Activated T-helper 1 cell treated with Interleukin-2 at 50 U/mL for 16 hours (primary cell): Measurements from ENCODE around the gene BRMS1L.
"Not testable (repeated sequence)": the region's sequence is repeated elsewhere in the genome, so short reads cannot be mapped to it uniquely, and the experiment has no call there.

Experiments used
- DNase-seq: peaks from one replicate; pipeline ENCODE4 v3.0.0-alpha.2; 2020; ENCODE audit warnings: low read depth

The BRMS1L gene, protein sequence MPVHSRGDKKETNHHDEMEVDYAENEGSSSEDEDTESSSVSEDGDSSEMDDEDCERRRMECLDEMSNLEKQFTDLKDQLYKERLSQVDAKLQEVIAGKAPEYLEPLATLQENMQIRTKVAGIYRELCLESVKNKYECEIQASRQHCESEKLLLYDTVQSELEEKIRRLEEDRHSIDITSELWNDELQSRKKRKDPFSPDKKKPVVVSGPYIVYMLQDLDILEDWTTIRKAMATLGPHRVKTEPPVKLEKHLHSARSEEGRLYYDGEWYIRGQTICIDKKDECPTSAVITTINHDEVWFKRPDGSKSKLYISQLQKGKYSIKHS

DNA sequence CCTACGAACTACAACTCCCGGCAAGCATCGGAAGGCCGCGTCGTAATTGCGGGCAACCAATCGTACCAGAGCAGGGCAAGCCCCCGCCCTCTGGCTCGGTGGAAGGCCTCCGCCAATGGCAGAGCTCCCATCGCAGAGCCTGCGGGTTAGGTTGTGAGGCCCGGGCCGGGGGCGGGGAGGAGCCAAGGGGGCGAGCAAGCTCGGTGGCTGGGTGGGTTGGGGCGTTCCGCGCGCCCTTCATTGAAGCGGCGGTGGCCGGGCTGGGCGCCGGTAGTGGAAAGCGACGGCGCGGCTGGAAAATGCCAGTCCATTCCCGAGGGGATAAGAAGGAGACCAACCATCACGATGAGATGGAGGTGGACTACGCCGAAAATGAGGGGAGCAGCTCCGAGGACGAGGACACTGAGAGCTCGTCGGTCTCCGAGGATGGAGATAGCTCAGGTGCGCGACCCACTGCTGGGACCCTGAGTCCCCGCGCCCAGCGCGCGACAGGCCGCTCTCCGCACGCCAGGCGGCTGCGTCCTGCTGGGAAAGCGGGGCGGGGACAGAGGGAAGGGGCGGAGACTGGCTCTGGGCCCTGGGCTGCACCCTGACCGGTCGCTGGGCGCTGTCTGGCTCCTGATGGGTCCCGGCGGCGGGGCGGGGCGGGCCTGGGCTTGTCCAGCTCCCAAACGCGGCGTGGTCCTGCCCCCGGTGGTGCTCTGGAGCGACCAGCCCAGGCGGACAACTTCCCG lies at the start of gene BRMS1L:
Gene BRMS1L (plus strand): TSS at position 121 of the 734 bp plus-strand sequence. CDS start 179 bp downstream, at position 300.
- DNase-seq, result peak; percentile 93

DNA sequence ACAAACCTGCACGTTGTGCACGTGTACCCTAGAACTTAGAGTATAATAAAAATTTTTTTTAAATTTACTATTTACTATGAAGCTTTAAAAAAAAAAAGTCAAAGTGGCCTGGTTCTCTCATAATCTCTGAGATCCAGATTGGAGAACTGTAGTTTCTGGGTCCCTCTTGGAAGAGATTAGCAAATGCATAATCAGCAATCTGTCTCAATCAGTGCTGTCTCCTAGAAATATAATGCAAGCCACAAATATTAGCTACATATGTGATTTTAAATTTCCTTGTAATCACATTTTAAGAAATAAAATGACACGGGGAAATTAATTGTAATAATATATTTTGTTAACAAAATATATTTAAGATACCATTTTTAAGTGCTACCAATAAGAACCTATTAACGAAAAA lies 49.3 kb upstream of the BRMS1L start:
- no peak for DNase-seq

DNA sequence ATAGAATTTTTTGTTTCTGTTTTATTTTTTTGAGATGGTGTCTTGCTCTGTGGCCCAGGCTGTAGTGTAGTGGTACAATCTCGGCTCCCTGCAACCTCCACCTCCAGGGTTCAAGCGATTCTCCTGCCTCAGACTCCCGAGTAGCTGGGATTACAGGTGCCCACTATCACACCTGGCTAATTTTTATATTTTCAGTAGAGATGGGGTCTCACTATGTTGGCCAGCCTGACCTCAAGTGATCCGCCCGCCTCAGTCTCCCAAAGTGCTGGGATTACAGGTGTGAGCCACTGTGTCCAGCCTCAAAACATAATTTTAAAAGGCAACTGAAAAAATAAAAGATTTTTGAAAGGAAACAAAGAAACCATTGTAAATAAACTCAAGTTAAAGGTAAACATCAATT lies 48.6 kb upstream of the BRMS1L start:
- not testable (repeated sequence) for DNase-seq

DNA sequence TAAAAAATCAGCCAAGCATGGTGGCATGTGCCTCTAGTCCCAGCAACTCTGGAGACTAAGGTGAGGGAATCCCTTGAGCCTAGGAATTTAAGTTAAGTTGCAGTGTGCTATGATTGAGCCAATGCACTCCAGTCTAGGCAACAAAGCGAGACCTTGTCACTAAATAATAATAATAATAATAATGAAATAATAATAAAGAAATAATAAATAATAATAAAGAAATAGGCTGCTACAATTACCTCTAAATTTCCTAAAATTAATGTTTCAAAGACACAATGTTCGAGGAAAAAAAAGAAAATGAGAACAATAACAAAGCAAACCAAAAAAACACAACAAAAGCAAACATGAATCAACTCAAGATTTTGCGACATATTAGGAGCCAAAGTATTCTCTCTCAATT lies 46.8 kb upstream of the BRMS1L start:
- DNase-seq, result no peak

DNA sequence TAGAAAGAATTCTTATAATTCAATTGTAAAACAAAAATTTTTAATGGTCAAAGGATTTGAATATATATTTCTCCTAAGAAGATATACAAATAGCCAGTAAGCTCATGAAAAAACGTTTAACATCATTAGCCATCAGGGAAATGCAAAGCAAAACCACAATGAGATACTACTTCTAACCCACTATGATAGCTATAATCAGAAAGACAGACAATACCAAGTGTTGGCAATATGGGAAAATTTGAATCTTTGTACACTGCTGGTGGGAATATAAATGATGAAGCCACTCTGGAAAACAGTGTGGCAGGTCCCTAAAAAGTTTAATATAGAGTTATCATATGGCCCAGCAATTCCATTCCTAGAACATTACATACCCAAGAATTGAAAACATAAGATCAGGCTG lies 42.4 kb upstream of the BRMS1L start:
- no peak for DNase-seq

DNA sequence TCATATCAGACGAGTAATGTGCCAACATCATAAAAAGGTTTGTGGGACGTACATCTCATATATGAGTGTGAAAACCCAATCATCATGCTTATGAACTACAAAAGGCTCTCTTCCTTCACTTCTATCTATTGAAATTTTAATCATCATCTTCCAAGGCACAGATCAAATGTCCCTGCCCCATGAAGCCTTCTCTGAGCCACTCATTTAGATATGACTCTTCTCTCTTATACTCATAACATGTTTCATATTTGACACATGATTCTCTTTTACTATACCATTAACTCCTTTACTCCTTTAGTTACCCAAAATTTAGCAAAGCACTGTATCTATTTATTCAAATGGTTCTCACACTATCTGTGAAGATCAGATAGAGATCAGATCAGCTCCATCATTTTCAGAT lies 39.3 kb upstream of the BRMS1L start:
- no peak for DNase-seq

DNA sequence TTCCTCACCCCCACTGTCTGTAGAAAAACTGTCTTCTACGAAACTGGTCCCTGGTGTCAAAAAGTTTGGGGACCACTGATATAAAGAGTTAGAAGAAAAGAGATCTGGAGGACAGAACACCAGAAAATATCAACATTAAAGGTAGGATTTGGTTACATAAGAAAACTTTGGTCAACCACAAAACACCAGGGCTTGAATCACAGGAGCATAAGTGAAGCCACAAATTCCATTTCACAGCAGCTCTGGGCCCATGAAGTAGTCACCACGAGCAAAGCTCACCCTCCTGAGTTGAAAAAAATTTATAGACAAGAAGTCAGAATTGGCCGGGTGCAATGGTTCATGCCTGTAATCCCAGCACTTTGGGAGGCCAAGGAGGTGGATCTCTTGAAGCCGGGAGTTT lies 36.5 kb upstream of the BRMS1L start:
- no peak for DNase-seq

DNA sequence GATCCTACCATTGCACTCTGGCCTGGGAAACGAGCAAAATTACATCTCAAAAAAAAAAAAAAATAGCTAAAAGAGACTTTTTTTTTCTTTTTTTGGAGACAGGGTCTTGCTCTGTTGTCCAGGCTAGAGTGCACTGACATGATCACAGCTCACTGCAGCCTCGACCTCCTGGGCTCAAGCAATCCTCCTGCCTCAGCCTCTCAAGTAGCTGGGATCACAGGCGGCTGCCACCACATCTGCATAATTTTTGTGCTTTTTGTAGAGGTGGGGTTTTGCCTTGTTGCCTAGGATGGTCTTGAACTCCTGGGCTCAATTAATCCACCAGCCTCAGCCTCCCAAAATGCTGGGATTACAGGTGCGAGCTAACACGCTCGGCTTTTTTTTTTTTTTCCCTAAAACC lies 28.3 kb upstream of the BRMS1L start:
- DNase-seq, result no peak

DNA sequence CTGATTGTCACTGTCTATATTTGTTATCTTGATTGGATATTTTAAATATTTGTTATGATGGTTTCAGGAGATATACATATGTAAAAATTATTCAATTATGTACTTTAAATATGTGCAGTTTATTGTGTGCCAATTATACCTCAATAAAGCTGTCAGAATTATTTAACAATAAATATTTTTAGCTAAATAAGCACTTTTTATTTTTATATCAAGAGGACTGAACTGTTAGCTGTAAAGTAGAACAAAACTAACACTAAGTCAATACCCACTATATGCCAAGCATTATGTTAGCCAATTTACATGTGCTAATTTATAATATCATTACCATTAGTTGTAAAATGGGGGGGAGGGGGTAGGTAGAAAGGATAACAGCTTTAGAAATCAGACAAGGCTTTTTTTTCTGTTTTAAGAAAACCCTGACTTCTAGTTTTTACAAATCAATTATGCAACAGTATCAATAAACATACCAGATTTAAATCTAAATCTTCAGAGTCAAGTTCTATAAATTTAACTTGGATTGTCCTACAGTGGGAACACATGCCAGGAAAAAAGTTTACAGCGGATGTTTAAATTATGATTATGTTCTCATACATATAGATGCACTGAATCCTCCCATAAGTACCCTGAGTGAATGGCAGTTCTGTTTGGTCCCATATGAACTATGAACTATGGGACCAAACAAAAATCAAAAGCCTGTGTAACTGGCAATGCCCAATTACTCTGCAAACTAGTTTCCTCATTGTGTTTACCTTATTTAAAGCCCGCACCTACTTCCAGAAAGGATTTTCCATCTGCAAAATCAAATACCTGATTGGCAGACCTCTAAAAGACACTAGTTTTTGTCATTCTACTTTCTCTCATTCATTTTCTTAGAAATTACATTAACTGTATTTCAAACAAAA lies 19.9 kb upstream of the BRMS1L start:
- no peak for DNase-seq

DNA sequence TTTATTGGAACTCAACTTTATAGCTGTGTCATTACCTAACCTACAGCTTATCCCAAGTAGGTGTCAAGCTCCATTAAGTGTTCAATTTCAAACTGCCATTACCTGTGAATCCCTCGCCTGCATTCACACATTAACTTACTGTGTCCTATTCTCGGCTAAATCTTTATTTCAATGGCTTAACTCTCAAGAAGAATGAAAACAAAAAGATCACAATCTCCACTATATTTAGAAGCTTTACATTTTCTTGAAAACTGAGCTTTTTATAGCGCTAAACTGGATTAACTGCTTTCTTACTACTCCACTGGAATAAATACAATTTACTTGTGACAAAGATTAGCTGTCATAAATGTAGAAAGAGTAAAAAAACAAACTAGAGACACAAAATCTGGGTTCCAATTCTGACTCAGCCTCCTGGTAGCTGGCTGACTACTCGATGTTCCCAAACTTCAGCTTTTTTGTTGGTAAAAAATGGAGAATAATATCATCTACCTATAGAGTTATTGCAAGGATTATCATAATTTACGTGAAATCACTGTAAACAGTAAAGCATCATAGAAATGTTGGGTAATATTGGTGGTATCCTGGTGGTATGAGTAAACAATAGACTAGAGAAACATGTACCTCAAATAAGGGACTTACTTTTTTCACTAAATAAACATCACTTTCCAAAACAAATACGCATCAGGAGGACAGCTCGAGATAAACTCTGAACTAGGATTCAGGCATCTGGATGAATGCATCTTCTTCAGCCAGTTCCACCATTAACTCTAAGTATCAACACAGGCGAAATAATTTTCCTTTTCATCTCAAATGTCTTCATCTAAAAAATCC lies 18.8 kb upstream of the BRMS1L start:
- DNase-seq, result no peak

DNA sequence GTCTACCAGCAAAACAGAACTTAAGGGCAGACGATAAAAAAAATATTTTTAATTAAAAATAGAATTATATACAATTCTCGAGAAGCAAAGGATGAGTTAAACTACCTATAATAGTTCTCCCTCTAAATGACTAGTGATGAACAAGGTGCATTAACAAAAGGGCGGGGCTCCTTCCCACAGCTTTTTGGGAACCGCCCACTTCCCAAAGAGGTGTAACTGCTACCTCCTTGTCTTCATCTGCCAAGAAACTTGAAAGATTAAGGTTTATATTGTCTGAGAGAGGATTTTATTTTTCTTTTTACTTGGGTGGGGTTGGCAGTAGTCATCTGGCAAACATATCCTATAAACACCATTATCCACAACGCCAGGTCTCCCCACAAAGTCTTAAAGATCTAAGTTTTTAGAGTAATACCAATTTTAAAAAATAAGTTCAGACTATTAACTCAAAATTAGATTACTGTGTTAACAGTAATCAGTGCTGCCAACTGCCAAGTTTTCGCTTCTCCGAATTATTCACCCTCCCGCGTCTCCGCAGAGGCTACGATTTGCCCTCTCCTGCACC lies 18.0 kb upstream of the BRMS1L start:
- no peak for DNase-seq

DNA sequence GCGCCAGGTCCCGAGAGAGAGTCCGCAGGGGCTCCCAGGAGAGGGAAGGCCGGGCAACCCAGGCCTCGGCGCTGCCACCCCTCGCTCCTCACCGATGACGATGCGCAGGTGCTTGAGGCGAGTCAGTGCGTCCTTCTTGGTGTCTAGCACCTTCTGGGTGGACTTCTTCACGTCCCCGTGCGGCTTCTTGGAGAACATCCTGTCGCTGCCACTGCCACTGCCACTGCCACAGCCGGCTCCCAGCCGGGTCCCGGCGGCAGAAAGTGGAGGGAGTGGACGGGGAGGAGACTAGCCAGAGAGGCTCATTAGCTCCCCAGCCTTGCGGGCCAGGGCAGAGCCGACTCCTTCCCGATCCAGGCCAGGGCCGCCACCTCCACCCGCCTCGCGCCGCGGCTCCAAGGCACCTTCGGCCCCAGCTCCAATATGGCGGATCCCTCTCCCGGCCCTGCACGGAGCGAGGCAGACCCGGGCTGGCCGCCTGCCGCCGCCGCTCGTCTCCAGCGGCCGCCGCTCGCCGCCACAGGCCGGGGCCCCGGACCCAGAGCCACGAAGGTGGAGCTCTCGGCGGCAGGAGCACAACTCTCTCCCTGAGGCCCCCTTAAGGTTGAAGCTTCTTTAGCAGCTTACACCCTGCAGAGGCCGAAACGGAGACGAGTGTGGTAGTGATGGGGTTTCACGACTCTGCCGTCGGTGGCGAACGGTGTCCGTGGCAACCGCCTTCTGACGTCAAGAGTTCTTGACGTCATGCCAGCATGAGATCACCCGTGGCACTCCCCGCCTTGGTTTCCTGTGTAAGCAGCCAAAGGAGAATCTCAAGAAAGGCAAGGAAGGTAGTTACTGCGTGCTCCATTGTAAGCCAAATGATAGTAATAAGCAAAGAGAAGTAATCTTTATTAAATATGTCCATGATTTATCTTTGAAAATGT lies 17.2 kb upstream of the BRMS1L start, which contains the start of gene RALGAPA1:
Gene RALGAPA1 (minus strand): TSS at position 658 of the 926 bp plus-strand sequence. CDS start 460 bp downstream, at position 198.
- DNase-seq, result peak; percentile 85

DNA sequence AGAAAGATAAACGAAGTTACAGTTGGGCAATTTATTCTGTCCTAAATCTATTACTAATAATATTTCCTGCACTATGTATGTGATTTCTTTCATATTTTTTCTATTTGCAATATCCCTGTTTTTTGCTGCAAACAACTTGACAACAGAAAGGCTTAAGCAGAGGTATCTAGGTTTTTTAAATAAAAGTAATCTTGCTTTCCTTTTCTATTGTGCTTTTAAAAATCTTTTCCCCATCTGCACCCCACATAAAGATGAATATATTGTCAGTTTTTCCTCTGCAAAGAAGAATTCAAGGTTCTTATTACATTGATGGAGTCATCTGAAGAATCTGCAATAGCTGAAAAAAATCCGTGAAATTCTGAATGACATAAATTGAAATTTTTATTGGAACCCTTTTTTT lies 16.5 kb upstream of the BRMS1L start:
- DNase-seq, result no peak

DNA sequence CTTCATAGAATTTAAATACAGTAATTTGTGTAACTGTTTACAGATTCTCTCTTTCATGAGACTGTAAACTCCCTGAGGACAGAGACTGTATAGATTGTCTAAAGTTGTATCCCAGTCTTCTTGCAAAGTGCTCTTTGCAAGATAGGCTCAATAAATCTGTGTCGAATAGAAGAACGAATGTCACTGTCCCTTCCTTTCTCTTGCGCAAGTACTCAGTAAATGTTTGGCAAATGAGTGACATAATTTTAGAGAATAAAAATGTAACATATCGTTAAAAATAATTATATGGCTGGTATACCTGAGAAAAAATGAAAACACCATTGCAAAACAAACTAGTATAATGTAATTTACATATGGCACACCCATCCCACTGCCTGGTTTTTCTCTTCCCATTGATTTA lies 15.2 kb upstream of the BRMS1L start:
- DNase-seq, result no peak

DNA sequence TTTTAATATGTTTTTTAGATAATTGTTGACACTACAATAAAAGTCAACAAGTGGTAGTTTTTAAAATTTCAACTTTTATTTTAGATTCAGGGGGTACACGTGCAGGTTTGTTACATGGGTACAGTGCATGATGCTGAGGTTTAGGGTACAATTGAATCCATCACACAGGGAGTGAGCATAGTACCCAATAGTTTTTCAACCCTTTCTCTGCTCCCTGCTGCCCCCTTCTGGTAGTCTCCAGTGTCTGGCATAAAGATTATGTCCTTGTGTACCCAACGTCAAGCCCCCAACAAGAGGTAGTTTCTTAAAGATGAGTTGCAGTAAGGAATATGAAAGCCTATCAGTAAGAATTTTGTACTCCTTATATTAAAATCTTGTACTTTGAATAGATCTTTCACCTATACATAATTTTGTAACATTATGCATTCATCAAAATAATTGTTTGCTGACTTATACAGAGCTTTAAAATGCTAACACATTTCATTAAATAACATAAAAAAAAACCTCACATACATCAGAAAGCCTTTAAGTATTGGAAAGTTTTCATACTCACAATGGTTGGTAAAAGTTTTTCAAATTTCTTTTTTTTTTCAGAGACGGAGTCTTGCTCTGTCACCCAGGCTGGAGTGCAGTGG lies 11.7 kb upstream of the BRMS1L start:
- DNase-seq, result peak; percentile 55

DNA sequence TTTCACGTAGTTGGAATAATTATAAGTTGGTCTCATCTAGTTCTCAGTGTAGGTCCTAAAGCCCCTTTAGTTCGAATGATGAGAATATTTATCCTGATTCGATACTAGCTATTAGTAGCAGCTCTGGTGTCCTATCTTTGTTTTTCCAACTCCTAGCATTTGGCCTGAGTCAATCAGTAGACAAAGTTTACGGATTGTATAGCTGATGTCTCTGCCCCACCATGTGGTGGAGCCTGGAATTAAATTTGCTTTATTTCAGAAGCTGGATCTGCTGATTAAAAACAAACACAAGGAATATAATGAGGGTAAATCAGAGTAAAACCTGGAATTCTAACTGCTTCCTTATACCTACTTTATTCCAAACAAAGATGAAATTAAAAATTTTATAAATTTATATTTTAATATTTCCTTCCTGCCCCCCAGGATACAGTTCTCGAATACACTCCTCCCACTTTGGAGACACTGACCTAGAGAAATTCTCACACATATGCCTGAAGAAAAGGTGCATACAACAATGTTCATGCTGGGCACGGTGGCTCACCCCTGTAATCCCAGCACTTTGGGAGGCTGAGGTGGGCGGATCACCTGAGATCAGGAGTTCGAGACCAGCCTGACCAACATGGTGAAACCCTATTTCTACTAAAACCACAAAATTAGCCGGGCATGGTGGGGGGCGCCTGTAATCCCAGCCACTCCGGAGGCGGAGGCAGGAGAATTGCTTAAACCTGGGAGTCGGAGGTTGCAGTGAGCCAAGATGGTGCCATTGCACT lies 7.6 kb upstream of the BRMS1L start:
- DNase-seq, result no peak

DNA sequence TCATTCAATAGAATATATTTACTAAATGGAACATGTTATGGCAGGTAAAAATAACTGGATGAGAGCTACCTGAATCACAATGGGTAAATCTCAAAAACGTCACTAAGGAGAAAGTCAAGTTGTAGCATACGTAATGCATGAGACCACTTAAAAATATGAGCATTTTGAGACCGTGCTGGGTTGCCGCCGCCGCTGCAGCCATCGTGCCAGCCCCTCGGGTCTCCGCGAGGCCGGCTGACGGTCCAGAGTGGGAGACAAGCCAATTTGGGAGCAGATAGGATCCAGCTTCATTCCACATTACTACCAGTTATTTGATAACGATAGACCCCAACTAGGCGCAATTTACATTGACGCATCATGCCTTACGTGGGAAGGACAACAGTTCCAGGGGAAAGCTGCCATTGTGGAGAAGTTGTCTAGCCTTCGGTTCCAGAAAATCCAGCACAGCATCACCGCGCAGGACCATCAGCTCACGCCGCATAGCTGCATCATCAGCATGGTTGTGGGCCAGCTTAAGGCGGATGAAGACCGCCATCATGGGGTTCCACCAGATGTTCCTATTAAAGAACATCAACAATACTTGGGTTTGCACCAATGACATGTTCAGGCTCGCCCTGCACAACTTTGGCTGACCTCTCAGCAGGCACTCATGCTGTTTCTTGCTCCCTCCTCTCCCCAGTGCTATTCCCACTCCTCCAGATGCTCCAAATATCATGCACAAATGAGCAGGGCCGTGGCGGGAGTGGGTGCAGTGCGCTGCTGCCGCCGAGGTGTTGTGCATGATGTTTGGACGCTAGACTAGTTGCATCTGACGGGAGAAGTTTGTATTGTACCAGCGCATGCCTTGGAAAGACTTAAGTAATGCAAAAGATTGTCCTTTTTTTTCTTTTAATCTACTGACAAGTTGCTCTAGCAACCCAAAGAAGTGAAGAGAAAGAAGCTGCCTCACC lies 6.3 kb upstream of the BRMS1L start:
- DNase-seq, result no peak
